Stimulated activated CD4-positive, alpha-beta T cell treated with anti-CD3 and anti-CD28 coated beads, Interleukin-1b, Interleukin-23, amount 100 ng/mL, for 24 hours (primary cell): Measurements from ENCODE around the gene TOPORS.
A peak's percentile ranks its signal among the peaks of the same experiment; 100 is the strongest.
"Not testable (repeated sequence)": the region's sequence is repeated elsewhere in the genome, so short reads cannot be mapped to it uniquely, and the experiment has no call there.

Experiments used
- DNase-seq, 4 experiments: peaks; one replicate each; pipeline ENCODE4 v3.0.0-alpha.2; 2020; ENCODE audit warnings: low read depth in 4 of 4, low spot score in 1 of 4

The TOPORS gene

GRCh38 chr9:32566770-32567169 lies 14.4 kb upstream of the TOPORS start:
- no peak for DNase-seq

- no peak for DNase-seq
These were observed 13.6 kb upstream of the TOPORS start for GRCh38 chr9:32565967-32566366.

- DNase-seq, result no peak
These were observed 6.1 kb upstream of the TOPORS start for GRCh38 chr9:32558408-32558934.

GRCh38 chr9:32554591-32554990 lies 2.2 kb upstream of the TOPORS start:
- no peak for DNase-seq

- DNase-seq, result no peak
These were observed 1.7 kb upstream of the TOPORS start for GRCh38 chr9:32554107-32554506.

GRCh38 chr9:32551276-32552051 lies 922 bp downstream of the TOPORS start:
- peak; percentile 14 to 37 (median 26) for DNase-seq

GRCh38 chr9:32550562-32551275 lies 1.7 kb downstream of the TOPORS start:
- DNase-seq, result peak; percentile 63 to 88 (median 77)

- no peak for DNase-seq
These were observed 2.2 kb downstream of the TOPORS start for GRCh38 chr9:32550150-32550561.

GRCh38 chr9:32548213-32548612 lies 4.2 kb downstream of the TOPORS start:
- DNase-seq, result not testable (repeated sequence)

- DNase-seq, result no peak
These were observed 6.5 kb downstream of the TOPORS start for GRCh38 chr9:32545884-32546283.

- no peak for DNase-seq
These were observed 9.3 kb downstream of the TOPORS start for GRCh38 chr9:32543047-32543446.

GRCh38 chr9:32533816-32534215 lies 18.6 kb downstream of the TOPORS start:
- DNase-seq, result no peak

- DNase-seq, result no peak
These were observed 19.1 kb downstream of the TOPORS start for GRCh38 chr9:32533336-32533735.

- no peak for DNase-seq
These were observed 25.7 kb downstream of the TOPORS start for GRCh38 chr9:32526707-32527048.

GRCh38 chr9:32526041-32526706 lies 26.2 kb downstream of the TOPORS start, which contains the start of gene RIGI:
Gene RIGI (minus strand): TSS chr9:32526196. CDS start chr9:32526166, 30 bp downstream.
- peak; percentile 33 to 67 (median 56) for DNase-seq

GRCh38 chr9:32525709-32526030 lies 26.7 kb downstream of the TOPORS start:
- DNase-seq, result no peak

GRCh38 chr9:32524892-32525708 lies 27.3 kb downstream of the TOPORS start:
- DNase-seq, result no peak

- DNase-seq, result not testable (repeated sequence)
These were observed 27.9 kb downstream of the TOPORS start for GRCh38 chr9:32524558-32524891.

GRCh38 chr9:32523910-32524309 lies 28.5 kb downstream of the TOPORS start:
- DNase-seq, result no peak

GRCh38 chr9:32518276-32518675 lies 34.1 kb downstream of the TOPORS start:
- no peak for DNase-seq

GRCh38 chr9:32516241-32516640 lies 36.1 kb downstream of the TOPORS start:
- DNase-seq, result no peak
